ENCODE results near the gene GADD45B.

GADD45B gene

GRCh38 chr19:2434267-2434666 is 41.7 kb upstream of the GADD45B start:
- Histone ChIP-seq H3K9me3 (replicated peaks; ENCODE audit: low read length) (no peaks in the 10 kb centered on the region), H3K27me3 (ENCODE audit: control insufficient read depth, insufficient read depth, low read length) (no peaks in the 10 kb centered on the region), H3K4me1 (ENCODE audit: control insufficient read depth, insufficient read depth, low read length) (no peaks in the 10 kb centered on the region), H3K9ac (ENCODE audit: low read depth, low read length) (no peak overlapping the region), H3K4me2 (ENCODE audit: low read length) (no peak overlapping the region), H3K36me3 (ENCODE audit: insufficient read depth, low read length) (peaks cover 68% of the 10 kb centered on the region), H3K4me3 (ENCODE audit: low read length) (no peak overlapping the region)

- Histone ChIP-seq H3K9me3 (replicated peaks; ENCODE audit: low read length) (no peaks in the 10 kb centered on the region), H3K9ac (ENCODE audit: low read depth, low read length) (no peak overlapping the region), H3K36me3 (ENCODE audit: insufficient read depth, low read length) (peaks cover 65% of the 10 kb centered on the region), H3K27me3 (ENCODE audit: control insufficient read depth, insufficient read depth, low read length) (no peaks in the 10 kb centered on the region), H3K4me2 (ENCODE audit: low read length) (no peak overlapping the region), H3K4me1 (ENCODE audit: control insufficient read depth, insufficient read depth, low read length) (no peaks in the 10 kb centered on the region), H3K4me3 (ENCODE audit: low read length) (no peak overlapping the region)
These were observed 41.1 kb upstream of the GADD45B start for GRCh38 chr19:2434721-2435265.

GRCh38 chr19:2436384-2436783 is 39.5 kb upstream of the GADD45B start:
- Histone ChIP-seq H3K4me3 (ENCODE audit: low read length) (no peak overlapping the region), H3K9ac (ENCODE audit: low read depth, low read length) (no peak overlapping the region), H3K4me1 (ENCODE audit: control insufficient read depth, insufficient read depth, low read length) (no peaks in the 10 kb centered on the region), H3K27me3 (ENCODE audit: control insufficient read depth, insufficient read depth, low read length) (no peaks in the 10 kb centered on the region), H3K9me3 (replicated peaks; ENCODE audit: low read length) (no peaks in the 10 kb centered on the region), H3K36me3 (ENCODE audit: insufficient read depth, low read length) (peaks cover 55% of the 10 kb centered on the region), H3K4me2 (ENCODE audit: low read length) (no peak overlapping the region)

GRCh38 chr19:2436926-2437325 is 39.0 kb upstream of the GADD45B start:
- H3K9ac ChIP-seq (ENCODE audit: low read depth, low read length), result no peak overlapping the region
- H3K27me3 ChIP-seq (ENCODE audit: control insufficient read depth, insufficient read depth, low read length), result no peaks in the 10 kb centered on the region
- no peaks in the 10 kb centered on the region for H3K9me3 ChIP-seq (replicated peaks; ENCODE audit: low read length)
- H3K4me3 ChIP-seq (ENCODE audit: low read length), result no peak overlapping the region
- no peaks in the 10 kb centered on the region for H3K4me1 ChIP-seq (ENCODE audit: control insufficient read depth, insufficient read depth, low read length)
- peaks cover 56% of the 10 kb centered on the region for H3K36me3 ChIP-seq (ENCODE audit: insufficient read depth, low read length)
- H3K4me2 ChIP-seq (ENCODE audit: low read length), result no peak overlapping the region

GRCh38 chr19:2438178-2438577 is 37.7 kb upstream of the GADD45B start:
- Histone ChIP-seq H3K9ac (ENCODE audit: low read depth, low read length) (no peak overlapping the region), H3K27me3 (ENCODE audit: control insufficient read depth, insufficient read depth, low read length) (no peaks in the 10 kb centered on the region), H3K4me2 (ENCODE audit: low read length) (no peak overlapping the region), H3K4me3 (ENCODE audit: low read length) (no peak overlapping the region), H3K36me3 (ENCODE audit: insufficient read depth, low read length) (peaks cover 60% of the 10 kb centered on the region), H3K9me3 (replicated peaks; ENCODE audit: low read length) (no peaks in the 10 kb centered on the region), H3K4me1 (ENCODE audit: control insufficient read depth, insufficient read depth, low read length) (no peaks in the 10 kb centered on the region)

- no peak overlapping the region for H3K4me3 ChIP-seq (ENCODE audit: low read length)
- H3K4me1 ChIP-seq (ENCODE audit: control insufficient read depth, insufficient read depth, low read length), result no peaks in the 10 kb centered on the region
- H3K9ac ChIP-seq (ENCODE audit: low read depth, low read length), result no peak overlapping the region
- H3K36me3 ChIP-seq (ENCODE audit: insufficient read depth, low read length), result peaks cover 62% of the 10 kb centered on the region
- no peaks in the 10 kb centered on the region for H3K27me3 ChIP-seq (ENCODE audit: control insufficient read depth, insufficient read depth, low read length)
- H3K4me2 ChIP-seq (ENCODE audit: low read length), result no peak overlapping the region
- no peaks in the 10 kb centered on the region for H3K9me3 ChIP-seq (replicated peaks; ENCODE audit: low read length)
These were observed 35.4 kb upstream of the GADD45B start for GRCh38 chr19:2440515-2440914.

GRCh38 chr19:2441096-2441752 is 34.7 kb upstream of the GADD45B start:
- Histone ChIP-seq H3K9ac (ENCODE audit: low read depth, low read length) (no peak overlapping the region), H3K4me1 (ENCODE audit: control insufficient read depth, insufficient read depth, low read length) (peaks cover 2% of the 10 kb centered on the region), H3K36me3 (ENCODE audit: insufficient read depth, low read length) (peaks cover 62% of the 10 kb centered on the region), H3K27me3 (ENCODE audit: control insufficient read depth, insufficient read depth, low read length) (no peaks in the 10 kb centered on the region), H3K4me3 (ENCODE audit: low read length) (no peak overlapping the region), H3K4me2 (ENCODE audit: low read length) (no peak overlapping the region), H3K9me3 (replicated peaks; ENCODE audit: low read length) (no peaks in the 10 kb centered on the region)

GRCh38 chr19:2443116-2443784 is 32.7 kb upstream of the GADD45B start:
- H3K4me3 ChIP-seq (ENCODE audit: low read length), result no peak overlapping the region
- H3K4me2 ChIP-seq (ENCODE audit: low read length), result no peak overlapping the region
- no peaks in the 10 kb centered on the region for H3K9me3 ChIP-seq (replicated peaks; ENCODE audit: low read length)
- no peaks in the 10 kb centered on the region for H3K27me3 ChIP-seq (ENCODE audit: control insufficient read depth, insufficient read depth, low read length)
- peaks cover 49% of the 10 kb centered on the region for H3K36me3 ChIP-seq (ENCODE audit: insufficient read depth, low read length)
- peaks cover 18% of the 10 kb centered on the region for H3K4me1 ChIP-seq (ENCODE audit: control insufficient read depth, insufficient read depth, low read length)
- H3K9ac ChIP-seq (ENCODE audit: low read depth, low read length), result no peak overlapping the region

GRCh38 chr19:2443785-2444182 is 32.1 kb upstream of the GADD45B start:
- Histone ChIP-seq H3K36me3 (ENCODE audit: insufficient read depth, low read length) (peaks cover 45% of the 10 kb centered on the region), H3K4me1 (ENCODE audit: control insufficient read depth, insufficient read depth, low read length) (peaks cover 21% of the 10 kb centered on the region), H3K27me3 (ENCODE audit: control insufficient read depth, insufficient read depth, low read length) (no peaks in the 10 kb centered on the region), H3K9me3 (replicated peaks; ENCODE audit: low read length) (no peaks in the 10 kb centered on the region), H3K4me3 (ENCODE audit: low read length) (no peak overlapping the region), H3K4me2 (ENCODE audit: low read length) (no peak overlapping the region), H3K9ac (ENCODE audit: low read depth, low read length) (no peak overlapping the region)

GRCh38 chr19:2444251-2445002 is 31.5 kb upstream of the GADD45B start:
- Histone ChIP-seq H3K9me3 (replicated peaks; ENCODE audit: low read length) (no peaks in the 10 kb centered on the region), H3K4me2 (ENCODE audit: low read length) (no peak overlapping the region), H3K4me3 (ENCODE audit: low read length) (no peak overlapping the region), H3K36me3 (ENCODE audit: insufficient read depth, low read length) (peaks cover 41% of the 10 kb centered on the region), H3K27me3 (ENCODE audit: control insufficient read depth, insufficient read depth, low read length) (no peaks in the 10 kb centered on the region), H3K9ac (ENCODE audit: low read depth, low read length) (no peak overlapping the region), H3K4me1 (ENCODE audit: control insufficient read depth, insufficient read depth, low read length) (peaks cover 21% of the 10 kb centered on the region)

GRCh38 chr19:2446381-2446780 is 29.5 kb upstream of the GADD45B start:
- Histone ChIP-seq H3K27me3 (ENCODE audit: control insufficient read depth, insufficient read depth, low read length) (no peaks in the 10 kb centered on the region), H3K9ac (ENCODE audit: low read depth, low read length) (no peak overlapping the region), H3K4me1 (ENCODE audit: control insufficient read depth, insufficient read depth, low read length) (peaks cover 21% of the 10 kb centered on the region), H3K9me3 (replicated peaks; ENCODE audit: low read length) (no peaks in the 10 kb centered on the region), H3K36me3 (ENCODE audit: insufficient read depth, low read length) (peaks cover 40% of the 10 kb centered on the region), H3K4me3 (ENCODE audit: low read length) (no peak overlapping the region), H3K4me2 (ENCODE audit: low read length) (peak overlapping the region; percentile 40)

Measured in skeletal muscle satellite cell (primary cell).